ENCODE results near the gene PRRC1.

The PRRC1 gene

GRCh38 chr5:127590156-127590722 lies 72.8 kb downstream of the PRRC1 start:
- TF ChIP-seq CTCF (conservative IDR thresholded peaks at IDR 0.05; ENCODE audit: low read depth) = no peak
- no peak overlapping the region for H3K27ac ChIP-seq
- no peak for DNase-seq (ENCODE audit: low spot score)
- POLR2A ChIA-PET (ENCODE audit: low non-redundant PET) = no interaction called here
- CTCF ChIA-PET = interaction anchor here (0.6 kb wide), 1 partner anchor 216 kb away, joined by 4 read pairs; no protein-coding TSS in a partner anchor

- no peak overlapping the region for H3K27ac ChIP-seq
- no peak for DNase-seq (ENCODE audit: low spot score)
- ChIA-PET CTCF (no interaction called here), POLR2A (ENCODE audit: low non-redundant PET) (no interaction called here)
- TF ChIP-seq CTCF (conservative IDR thresholded peaks at IDR 0.05; ENCODE audit: low read depth) = no peak
Measured at GRCh38 chr5:127595484-127596368, 78.3 kb downstream of the PRRC1 start.

- ChIA-PET POLR2A (ENCODE audit: low non-redundant PET) (no interaction called here), CTCF (no interaction called here)
- no peak for DNase-seq (ENCODE audit: low spot score)
- TF ChIP-seq CTCF (conservative IDR thresholded peaks at IDR 0.05; ENCODE audit: low read depth) = no peak
- no peak overlapping the region for H3K27ac ChIP-seq
Measured at GRCh38 chr5:127596501-127596900, 79.1 kb downstream of the PRRC1 start.

GRCh38 chr5:127599320-127599719 lies 81.9 kb downstream of the PRRC1 start:
- POLR2A ChIA-PET (ENCODE audit: low non-redundant PET) = no interaction called here
- CTCF ChIA-PET = no interaction called here
- H3K27ac ChIP-seq = no peak overlapping the region
- TF ChIP-seq CTCF (conservative IDR thresholded peaks at IDR 0.05; ENCODE audit: low read depth) = no peak
- no peak for DNase-seq (ENCODE audit: low spot score)

- ChIA-PET CTCF (no interaction called here), POLR2A (ENCODE audit: low non-redundant PET) (no interaction called here)
- no peak overlapping the region for H3K27ac ChIP-seq
- DNase-seq (ENCODE audit: low spot score) = no peak
- TF ChIP-seq CTCF (conservative IDR thresholded peaks at IDR 0.05; ENCODE audit: low read depth) = no peak
Measured at GRCh38 chr5:127599847-127600246, 82.4 kb downstream of the PRRC1 start.

GRCh38 chr5:127601111-127601510 lies 83.7 kb downstream of the PRRC1 start:
- ChIA-PET CTCF (no interaction called here), POLR2A (ENCODE audit: low non-redundant PET) (no interaction called here)
- 0 out of 2 replicates have a peak, but pooled peaks have one; percentile 7 for TF ChIP-seq CTCF (conservative IDR thresholded peaks at IDR 0.05; ENCODE audit: low read depth)
- no peak for DNase-seq (ENCODE audit: low spot score)
- H3K27ac ChIP-seq = no peak overlapping the region

Data from RWPE1 (cell line).